ENCODE data around the gene PIP4K2A.

Gene PIP4K2A

GRCh38 chr10:22638863-22639262 is 75.5 kb downstream of the PIP4K2A start:
- no peak for DNase-seq (ENCODE audit: low read depth in 2 of 2)

DNA sequence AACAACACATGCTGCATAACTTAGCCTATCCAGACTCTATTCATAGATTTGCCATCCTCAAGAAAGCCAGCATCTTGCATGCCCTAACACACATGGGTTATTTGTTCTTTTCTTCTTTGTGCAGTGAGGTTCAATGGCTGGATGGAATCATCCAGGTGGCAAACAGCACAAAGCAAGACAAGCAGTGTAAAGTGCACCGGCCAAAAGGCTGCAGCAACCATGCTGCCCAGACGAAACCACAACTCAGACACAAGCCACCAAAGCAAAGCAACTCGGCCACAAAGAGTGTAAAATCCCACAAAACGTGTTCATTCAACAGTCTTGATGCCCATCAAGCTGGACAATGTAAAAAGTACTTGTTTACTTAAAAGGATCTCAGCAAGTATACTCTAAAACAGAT is 76.9 kb downstream of the PIP4K2A start:
- no peak for DNase-seq (ENCODE audit: low read depth in 2 of 2)

DNA sequence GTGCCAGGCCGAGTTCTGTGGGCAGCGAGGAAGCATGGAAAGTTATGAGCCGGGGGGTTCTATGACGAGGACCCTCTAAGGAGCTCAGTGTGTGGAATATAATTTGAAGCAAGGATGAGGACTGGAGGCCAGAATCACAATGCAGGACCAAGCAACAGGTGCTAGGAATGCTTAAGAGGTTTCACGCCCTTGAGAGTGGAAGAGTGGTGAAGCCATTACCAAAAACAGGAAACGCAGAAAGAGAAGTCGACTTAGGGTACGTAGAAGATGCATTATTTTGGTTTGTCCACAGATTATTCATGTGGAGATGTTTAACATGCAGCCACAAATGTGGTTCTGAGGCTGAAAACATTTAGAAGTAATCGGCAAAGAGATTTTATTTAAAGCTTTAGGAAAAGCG is 78.7 kb downstream of the PIP4K2A start:
- DNase-seq (ENCODE audit: low read depth in 2 of 2): no peak

GRCh38 chr10:22634606-22635459 is 79.5 kb downstream of the PIP4K2A start:
- no peak for DNase-seq (ENCODE audit: low read depth in 2 of 2)

- no peak for DNase-seq (ENCODE audit: low read depth in 2 of 2)
These were observed 80.3 kb downstream of the PIP4K2A start for GRCh38 chr10:22634093-22634492.

DNA sequence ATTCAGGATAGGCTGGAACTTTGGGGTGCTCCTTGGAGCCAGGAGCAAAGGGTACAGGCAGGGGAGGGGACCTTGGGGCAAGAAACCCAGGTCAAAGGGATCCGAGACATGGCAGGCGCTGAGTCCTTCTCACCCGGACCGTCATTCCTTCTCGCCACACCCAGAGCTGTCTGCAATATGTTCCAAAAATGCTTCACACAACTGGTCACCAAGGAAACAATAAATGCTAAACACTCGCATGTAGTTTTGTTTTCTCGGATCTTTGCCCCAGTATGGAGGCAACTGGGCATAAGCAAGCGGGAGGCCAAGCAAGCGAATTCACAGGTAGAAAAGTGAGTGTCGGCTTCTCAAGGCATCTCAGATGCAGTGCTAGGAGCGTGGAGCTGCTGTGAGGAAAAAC is 80.8 kb downstream of the PIP4K2A start:
- DNase-seq (ENCODE audit: low read depth in 2 of 2): no peak

- no peak for DNase-seq (ENCODE audit: low read depth in 2 of 2)
These were observed 81.3 kb downstream of the PIP4K2A start for GRCh38 chr10:22633106-22633505.

GRCh38 chr10:22631646-22632278 is 82.6 kb downstream of the PIP4K2A start:
- no peak for DNase-seq (ENCODE audit: low read depth in 2 of 2)

DNA sequence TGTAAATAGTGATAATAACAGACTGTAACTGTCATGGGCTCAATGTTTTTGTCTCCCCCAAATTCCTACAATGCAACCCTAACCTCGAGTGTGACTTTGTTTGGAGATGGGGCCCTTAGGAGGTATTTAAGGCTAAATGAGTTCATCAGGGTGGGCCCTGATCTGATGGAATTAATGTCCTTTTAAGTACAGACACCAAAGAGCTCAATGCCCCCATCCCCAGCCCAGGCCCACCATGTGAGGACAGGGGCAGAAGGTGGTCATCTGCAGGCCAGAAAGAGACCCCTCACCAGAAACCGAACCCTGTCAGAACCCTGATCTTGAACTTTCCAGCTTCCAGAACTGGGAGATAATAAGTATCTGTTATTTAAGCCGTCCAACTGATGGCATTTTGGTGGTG is 83.2 kb downstream of the PIP4K2A start:
- no peak for DNase-seq (ENCODE audit: low read depth in 2 of 2)

DNA sequence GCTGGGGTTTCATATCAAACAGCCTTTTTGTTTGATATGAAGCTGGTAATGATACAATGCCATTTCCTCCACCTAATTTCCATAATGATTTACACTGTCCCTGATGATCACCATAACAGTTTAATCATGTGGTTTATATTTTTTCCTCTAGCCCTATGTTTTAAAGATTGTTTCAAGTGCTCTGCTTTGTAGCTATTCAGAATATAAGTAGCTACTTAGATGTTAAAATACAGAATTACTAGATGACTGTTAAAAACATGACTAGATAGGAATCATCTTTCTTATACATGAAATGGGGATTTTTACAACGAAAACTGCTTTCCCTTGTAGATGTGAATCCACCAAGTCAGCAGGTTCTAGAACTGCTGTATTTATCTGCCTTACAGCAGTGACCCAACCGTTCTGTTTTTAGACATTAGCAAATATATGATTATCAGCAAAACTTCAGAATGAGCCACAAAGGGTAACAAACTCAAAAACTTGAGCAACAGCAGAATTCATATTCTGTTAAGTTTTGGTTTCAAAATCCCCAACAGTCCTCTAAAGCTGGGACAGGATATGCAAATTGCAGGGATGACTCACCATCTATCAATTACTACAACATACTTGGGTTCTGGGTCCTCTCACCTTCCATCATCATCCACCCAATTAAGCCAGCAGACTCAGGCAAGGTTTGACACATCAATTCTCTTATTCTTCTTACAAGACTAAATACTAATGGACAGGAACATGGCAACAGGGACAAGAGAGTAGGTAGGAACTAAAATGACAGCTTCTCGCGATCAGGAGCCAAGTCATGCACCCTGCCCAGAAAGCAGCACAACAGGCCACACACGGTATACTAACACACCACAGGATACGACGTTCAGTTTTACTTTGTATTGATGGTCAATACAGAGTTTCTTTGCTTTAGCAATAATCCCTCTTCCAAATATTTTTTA is 83.9 kb downstream of the PIP4K2A start:
- DNase-seq (ENCODE audit: low read depth in 2 of 2): peak in 1 of 2 donors; percentile 28

GRCh38 chr10:22629852-22630233 is 84.5 kb downstream of the PIP4K2A start:
- no peak for DNase-seq (ENCODE audit: low read depth in 2 of 2)

DNA sequence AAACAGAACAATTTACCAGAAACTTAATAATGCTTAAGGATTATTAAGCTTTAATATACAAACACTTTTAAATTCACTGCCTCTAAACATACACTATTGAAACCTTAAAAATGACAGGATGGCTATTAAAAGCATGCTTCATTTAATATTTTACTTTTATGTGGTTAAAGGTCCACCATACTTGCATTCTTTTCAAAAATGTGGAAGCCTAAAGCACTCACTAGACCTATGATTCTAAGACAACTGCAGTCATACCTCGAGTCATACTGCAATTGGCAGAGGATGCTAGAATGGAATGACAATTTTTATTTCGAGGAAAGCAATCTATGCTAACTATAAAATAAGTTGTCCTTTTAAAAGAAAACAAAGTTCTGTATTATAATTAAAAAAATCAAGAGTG is 85.3 kb downstream of the PIP4K2A start:
- DNase-seq (ENCODE audit: low read depth in 2 of 2): no peak

- no peak for DNase-seq (ENCODE audit: low read depth in 2 of 2)
These were observed 86.1 kb downstream of the PIP4K2A start for GRCh38 chr10:22628309-22628708.

GRCh38 chr10:22626784-22627183 is 87.6 kb downstream of the PIP4K2A start:
- DNase-seq (ENCODE audit: low read depth in 2 of 2): no peak

- DNase-seq (ENCODE audit: low read depth in 2 of 2): no peak
These were observed 88.7 kb downstream of the PIP4K2A start for GRCh38 chr10:22625516-22626290.

GRCh38 chr10:22624287-22624738 is 90.1 kb downstream of the PIP4K2A start:
- no peak for DNase-seq (ENCODE audit: low read depth in 2 of 2)

DNA sequence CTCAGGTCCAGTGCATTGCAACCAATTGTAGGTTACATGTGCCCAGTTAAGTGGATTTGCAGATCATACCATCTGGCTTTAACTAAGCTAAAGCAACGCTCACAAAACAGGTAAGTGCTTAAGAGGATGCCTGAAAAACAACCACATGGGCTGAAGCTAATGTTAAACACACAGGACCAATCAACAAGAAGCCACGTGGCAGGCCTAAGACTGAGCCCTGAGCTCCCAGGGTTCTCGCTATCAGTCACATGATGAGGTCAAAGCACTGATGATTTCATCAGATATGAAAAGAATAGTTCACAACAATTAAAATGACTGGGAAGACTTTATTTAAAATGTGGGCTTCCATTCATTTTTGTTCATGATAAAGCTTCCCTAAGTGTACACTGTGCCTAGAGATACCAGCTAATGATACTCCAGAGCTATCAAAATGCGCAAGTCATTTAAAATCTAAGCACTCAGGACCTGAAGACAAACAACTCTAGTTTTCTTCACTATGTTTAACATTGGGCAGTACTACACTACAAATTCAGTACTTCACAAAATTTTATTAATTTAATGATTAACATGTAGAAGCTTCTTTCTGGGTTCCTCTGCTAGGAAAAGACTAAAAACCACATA is 90.6 kb downstream of the PIP4K2A start:
- DNase-seq (ENCODE audit: low read depth in 2 of 2): no peak

DNA sequence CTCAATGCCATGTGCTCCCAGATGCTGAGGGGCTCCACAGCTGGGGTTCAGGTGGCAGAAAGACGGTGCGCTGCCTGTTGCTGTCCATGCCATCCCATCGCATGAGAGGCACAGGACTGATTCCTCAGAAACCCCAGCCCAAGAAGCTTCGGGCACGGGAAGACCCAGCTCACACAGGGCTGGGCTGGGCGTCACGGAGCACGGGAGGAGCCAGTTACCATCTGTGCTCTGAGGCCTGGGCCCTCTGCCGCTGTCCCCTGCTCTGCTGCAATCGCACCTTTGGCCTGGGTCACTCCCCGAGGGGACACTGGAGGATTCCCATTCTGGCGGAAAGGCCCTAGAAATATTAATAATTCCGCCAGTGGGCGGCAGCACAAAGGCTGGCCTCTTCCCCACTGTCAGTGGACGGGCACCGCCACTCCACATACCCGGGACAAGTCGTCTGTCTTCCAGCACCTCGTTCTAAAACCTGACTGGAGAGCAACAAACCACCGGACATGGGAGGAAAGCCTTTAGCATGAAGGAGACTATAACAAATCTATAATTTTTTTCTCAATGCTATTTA is 92.1 kb downstream of the PIP4K2A start:
- no peak for DNase-seq (ENCODE audit: low read depth in 2 of 2)

- DNase-seq (ENCODE audit: low read depth in 2 of 2): no peak
These were observed 92.7 kb downstream of the PIP4K2A start for GRCh38 chr10:22621726-22622125.

DNA sequence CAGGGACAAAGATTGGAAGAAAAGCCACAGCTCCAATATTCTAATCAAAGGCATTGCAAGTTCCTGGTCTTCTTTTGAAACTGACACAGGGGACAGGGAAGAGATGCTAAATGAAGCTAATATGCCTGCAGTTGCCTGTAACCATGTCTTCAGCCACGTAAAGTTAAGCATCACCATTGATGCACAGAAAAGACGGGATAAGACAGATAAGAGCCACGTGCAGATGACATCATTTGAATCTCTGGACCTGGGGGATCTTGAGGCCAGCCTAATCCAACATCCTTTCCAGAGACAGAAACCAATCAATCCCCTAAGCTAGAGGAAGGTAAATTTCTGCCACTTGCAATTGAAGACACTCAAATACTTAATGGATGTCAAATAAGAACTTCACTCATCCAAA is 93.4 kb downstream of the PIP4K2A start:
- no peak for DNase-seq (ENCODE audit: low read depth in 2 of 2)

Data from activated CD8-positive, alpha-beta memory T cell treated with anti-CD3 and anti-CD28 coated beads for 4 hours (primary cell).